ENCODE data around the gene TRIM16. TPM values are rescaled to one million over a fixed set of nuclear protein-coding genes. Genes with fewer than 3 reads are reported as not detected.
"Not testable (repeated sequence)": the region's sequence is repeated elsewhere in the genome, so short reads cannot be mapped to it uniquely, and the experiment has no call there.

TRIM16 gene
- total RNA-seq, 1 experiment from 2014 or later: 47.9 TPM

- no peak for DNase-seq (ENCODE audit: low spot score)
- in situ Hi-C loops (cut with HindIII; ENCODE audit: low sequenced_read_pairs): no loop called here
Observed at GRCh38 chr17:15660077-15660476, 24.0 kb downstream of the TRIM16 start.

DNA sequence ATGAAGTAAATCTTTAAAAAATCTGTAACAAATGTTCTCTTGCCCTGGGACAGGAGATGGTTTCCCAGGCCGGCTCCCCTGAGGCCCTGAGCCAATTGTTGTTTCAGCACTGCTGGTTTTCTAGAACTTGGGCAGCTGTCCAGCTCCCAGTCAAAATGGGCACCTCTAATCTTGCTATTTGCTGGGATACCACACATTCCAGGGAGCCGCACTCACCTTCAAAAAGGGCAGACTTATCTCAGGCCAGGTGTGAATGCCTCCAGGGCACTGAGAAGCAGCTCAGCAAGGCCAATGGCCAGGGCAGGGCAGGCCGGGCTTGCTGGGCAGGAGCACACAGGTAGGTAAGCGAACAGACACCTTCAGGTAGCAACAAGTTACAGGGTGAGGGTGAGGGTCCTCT, 24.4 kb downstream of the TRIM16 start:
- in situ Hi-C loops (cut with HindIII; ENCODE audit: low sequenced_read_pairs): no loop called here
- DNase-seq (ENCODE audit: low spot score): peak; percentile 22

- no peak for DNase-seq (ENCODE audit: low spot score)
- in situ Hi-C loops (cut with HindIII; ENCODE audit: low sequenced_read_pairs): no loop called here
Observed at GRCh38 chr17:15659236-15659635, 24.9 kb downstream of the TRIM16 start.

GRCh38 chr17:15658296-15658695, 25.8 kb downstream of the TRIM16 start:
- in situ Hi-C loops (cut with HindIII; ENCODE audit: low sequenced_read_pairs): no loop called here
- no peak for DNase-seq (ENCODE audit: low spot score)

- in situ Hi-C loops (cut with HindIII; ENCODE audit: low sequenced_read_pairs): no loop called here
- no peak for DNase-seq (ENCODE audit: low spot score)
Observed at GRCh38 chr17:15657868-15658267, 26.2 kb downstream of the TRIM16 start.

DNA sequence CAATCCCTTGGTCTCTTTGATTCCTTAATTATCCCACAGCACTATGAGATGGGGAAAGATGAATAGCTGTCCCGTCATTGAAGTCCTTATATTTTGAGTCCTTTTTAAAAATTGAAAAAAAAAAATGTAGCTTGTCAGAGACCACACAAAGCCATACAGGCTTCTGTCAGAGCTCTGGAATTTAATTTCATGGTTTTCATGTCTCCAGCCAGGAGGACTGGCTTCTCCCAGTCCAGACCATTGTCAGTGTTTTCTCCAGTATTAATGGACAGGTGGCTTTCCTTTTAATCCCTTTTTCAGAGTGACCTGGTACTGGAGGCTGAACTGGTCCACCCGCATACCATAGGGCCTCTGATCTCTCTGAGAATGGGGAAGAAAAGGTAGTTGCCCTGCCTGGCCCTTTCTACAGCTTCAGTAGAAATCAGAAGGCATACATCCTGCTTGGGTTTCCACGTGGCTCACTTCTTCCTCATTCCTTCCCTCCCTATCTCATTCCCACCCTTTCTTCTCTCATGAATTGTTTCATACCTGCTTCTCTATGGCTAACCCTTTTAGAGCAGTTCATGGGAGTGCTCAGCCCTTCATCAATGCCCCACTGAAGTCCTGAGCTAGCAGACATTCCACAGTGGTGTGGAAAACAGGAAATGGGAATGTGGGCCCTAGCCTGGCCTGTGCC, 29.1 kb downstream of the TRIM16 start:
- in situ Hi-C loops (cut with HindIII; ENCODE audit: low sequenced_read_pairs): no loop called here
- no peak for DNase-seq (ENCODE audit: low spot score)

DNA sequence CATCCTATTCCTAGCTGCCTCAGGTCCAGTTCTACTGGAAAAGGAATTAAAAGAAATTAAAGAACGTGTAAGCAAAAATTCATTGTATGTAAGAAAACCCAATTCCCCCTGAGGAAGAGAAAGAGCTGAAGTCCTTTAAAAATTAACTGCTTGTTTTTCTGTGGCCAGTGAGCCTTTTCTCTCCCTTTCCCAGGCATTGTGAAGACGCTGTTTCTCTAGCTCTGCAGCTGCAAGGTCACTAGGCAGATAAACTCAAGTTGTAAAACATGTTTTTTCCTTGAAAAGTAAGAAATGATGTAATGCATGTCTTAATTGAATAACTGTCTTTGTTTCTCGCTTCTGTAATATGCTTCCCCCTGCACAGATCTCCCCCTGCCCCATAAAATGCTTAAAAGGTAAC, 29.7 kb downstream of the TRIM16 start:
- in situ Hi-C loops (cut with HindIII; ENCODE audit: low sequenced_read_pairs); DNase-seq (ENCODE audit: low spot score): not testable (repeated sequence)

GRCh38 chr17:15652960-15653359, 31.2 kb downstream of the TRIM16 start:
- no peak for DNase-seq (ENCODE audit: low spot score)
- in situ Hi-C loops (cut with HindIII; ENCODE audit: low sequenced_read_pairs): no loop called here

GRCh38 chr17:15651583-15652110, 32.5 kb downstream of the TRIM16 start:
- peak; percentile 63 for DNase-seq (ENCODE audit: low spot score)
- in situ Hi-C loops (cut with HindIII; ENCODE audit: low sequenced_read_pairs): no loop called here

DNA sequence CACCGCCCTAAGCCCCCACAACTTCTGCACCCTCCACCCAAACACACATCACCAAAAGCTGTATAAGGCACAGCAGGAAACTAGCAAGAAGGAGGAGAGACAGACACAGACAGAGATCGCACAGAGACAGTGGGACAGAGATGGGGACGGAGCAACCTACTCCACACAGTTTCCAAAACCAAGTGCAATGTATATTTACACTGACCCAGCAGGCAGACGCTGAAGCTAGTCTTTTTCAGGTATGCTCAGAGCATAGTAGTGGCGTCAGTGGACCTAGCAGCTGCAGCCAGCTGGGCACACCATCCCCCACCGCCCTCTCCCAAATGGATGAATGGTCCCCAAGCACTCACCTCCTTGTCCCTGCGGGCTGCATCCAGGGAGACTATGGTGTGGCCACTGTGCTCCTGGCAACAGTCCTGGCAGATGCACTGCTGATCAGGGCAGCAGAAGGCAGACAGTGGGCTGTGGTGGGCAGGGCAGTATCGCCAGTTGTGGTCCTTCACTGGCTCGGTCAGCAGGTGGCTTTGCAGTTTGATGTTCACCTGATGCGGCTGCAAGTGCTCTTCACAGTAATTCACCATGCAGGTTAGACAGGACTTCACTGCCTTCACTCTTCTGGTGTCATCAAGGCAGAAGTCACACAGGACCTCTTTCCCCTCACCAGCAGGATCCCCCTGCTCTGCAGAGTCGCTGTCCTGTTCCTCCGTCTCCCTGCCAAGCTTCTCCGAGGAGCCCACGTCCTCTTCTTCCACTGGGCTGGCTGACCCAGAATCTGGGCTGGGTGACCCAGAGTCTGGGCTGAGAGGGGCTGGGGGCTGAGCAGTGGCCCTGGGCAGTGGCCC, 33.1 kb downstream of the TRIM16 start:
- in situ Hi-C loops (cut with HindIII; ENCODE audit: low sequenced_read_pairs): no loop called here

GRCh38 chr17:15649861-15650421, 34.2 kb downstream of the TRIM16 start:
- in situ Hi-C loops (cut with HindIII; ENCODE audit: low sequenced_read_pairs): no loop called here
- DNase-seq (ENCODE audit: low spot score): no peak

More for the DNA sequence above, 33.1 kb downstream of the TRIM16 start:
- DNase-seq (ENCODE audit: low spot score): no peak

DNA sequence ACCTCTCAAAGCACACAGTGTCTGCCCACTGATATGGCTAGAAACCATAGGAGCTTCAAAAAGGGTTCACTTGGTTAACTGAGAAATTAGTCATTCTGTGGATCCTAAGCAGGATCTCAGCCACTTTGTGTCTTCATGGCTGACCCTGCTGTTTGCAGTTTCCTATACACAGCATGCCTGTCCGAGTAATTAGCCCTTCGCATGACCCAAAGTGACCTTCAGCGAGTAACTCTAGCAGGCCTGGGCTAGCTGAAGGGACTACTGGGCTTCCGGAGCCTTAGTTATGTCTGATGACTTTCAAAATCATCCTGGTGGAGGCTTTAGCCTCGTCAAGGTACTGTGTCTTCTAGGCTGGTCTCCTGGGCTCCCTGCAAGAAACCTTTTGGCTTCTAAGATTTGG, 35.7 kb downstream of the TRIM16 start:
- DNase-seq (ENCODE audit: low spot score): no peak
- in situ Hi-C loops (cut with HindIII; ENCODE audit: low sequenced_read_pairs): no loop called here

DNA sequence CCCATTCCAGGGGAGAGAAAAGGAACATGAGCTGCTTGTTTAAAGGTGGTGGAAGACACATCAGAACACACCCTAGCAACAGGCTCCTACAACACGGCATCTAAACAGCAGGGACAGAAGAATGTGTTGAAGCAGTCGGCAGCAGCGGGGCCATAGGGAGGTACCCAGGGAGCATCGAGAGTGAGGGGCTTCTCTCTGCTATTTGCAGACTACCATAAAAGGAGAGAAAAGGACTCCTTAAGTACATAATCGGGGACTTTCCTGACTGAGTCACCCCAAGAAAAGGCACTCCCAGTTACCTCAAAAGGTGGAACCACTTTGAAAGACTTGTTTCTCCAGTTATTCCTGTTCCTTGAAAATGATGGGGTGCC, 38.2 kb downstream of the TRIM16 start:
- in situ Hi-C loops (cut with HindIII; ENCODE audit: low sequenced_read_pairs); DNase-seq (ENCODE audit: low spot score): not testable (repeated sequence)

DNA sequence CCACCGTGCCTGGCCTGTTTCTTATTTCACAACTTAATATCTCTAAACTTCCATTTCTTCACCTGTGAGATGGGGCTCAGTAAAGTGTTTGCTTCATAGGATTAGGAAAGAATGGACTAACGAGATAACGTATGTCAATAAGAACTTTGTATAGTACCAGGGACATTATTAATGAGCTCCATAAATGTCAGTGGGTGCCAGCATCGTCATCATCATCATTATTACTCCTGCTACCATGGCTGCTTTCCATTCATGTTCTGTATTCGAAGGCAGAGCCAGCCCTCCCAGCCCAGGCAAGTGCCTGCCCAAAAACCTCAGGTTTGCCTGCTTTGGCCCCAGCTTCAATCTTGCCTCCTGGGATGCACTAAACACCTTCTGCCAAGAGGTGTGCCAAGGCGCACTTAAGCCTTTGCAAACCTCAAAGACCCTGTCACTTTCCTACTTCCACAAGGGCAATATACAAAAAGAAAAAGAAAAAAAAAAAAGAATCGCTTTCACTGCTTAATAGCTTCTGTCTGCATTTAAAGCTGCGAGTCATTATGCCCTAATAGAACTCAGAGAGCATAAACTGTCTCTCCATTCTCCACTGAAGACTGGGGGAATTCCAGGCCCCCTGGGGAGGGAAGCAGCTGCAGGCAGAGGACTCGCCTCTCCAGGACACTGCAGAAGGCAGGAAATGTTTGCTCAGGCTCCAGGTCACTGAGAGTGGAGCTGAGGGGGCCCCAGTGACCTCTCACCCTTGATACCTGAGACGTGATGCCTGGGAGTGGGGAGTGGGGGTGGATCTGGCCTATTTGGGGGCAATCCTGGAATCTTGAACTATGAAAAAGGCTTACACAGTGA, 38.8 kb downstream of the TRIM16 start:
- in situ Hi-C loops (cut with HindIII; ENCODE audit: low sequenced_read_pairs); DNase-seq (ENCODE audit: low spot score): not testable (repeated sequence)

DNA sequence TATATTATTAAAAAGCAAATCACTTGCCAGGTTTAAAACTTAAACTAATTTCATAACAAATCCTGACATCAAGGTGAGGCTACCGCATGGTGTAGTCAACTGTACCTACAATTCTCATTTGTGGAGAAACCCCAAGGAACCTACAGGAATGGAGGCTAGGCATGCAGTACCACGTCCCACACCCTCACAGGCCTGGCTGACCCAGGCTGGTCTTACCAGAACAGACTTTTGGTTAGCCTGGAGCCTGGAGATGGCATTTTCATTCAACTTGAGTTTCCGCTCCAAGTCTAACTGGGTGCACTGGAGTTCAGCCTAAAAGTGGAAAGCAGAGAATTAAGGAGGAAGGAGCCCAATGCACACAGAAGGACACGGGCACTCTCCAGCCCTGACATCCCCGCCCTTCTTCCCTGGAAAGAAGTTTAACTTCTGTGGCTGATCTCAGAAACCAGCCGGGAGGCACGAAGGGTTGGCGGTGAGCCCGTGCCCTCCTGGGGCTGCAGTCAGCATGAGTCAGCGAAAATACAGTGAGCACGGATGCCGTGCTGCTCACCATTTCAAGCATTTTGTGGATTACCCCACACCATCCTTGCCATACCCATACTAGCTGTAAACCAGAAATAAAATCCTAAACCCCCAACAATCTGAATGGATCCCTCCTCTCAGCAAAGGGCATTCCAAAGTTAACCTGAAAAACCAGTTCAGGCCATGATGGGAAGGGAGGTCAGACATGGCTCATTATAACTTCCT, 41.4 kb downstream of the TRIM16 start:
- DNase-seq (ENCODE audit: low spot score); in situ Hi-C loops (cut with HindIII; ENCODE audit: low sequenced_read_pairs): not testable (repeated sequence)

GRCh38 chr17:15642014-15642413, 42.1 kb downstream of the TRIM16 start:
- in situ Hi-C loops (cut with HindIII; ENCODE audit: low sequenced_read_pairs); DNase-seq (ENCODE audit: low spot score): not testable (repeated sequence)

GRCh38 chr17:15630930-15631453, 53.1 kb downstream of the TRIM16 start:
- DNase-seq (ENCODE audit: low spot score); in situ Hi-C loops (cut with HindIII; ENCODE audit: low sequenced_read_pairs): not testable (repeated sequence)

DNA sequence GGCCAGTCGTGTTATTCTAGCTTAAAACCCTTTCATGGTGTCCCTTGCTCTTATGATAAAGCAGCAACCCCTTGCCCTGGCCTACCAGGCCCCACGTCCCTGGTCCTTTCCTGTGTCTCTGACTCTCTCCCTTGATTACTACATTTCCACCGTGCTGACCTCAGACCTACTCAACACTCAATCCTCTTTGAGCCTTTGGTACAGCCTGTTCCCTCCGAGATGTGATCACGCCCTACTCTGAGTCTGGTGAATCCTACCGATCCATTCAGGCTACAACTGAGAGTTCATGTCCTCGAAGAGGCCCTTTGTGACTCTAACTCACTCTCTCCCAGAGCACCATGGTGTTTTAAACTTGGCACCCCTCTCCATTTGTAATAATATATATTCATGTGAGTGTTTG, 54.1 kb downstream of the TRIM16 start:
- in situ Hi-C loops (cut with HindIII; ENCODE audit: low sequenced_read_pairs); DNase-seq (ENCODE audit: low spot score): not testable (repeated sequence)
